ENCODE results near the gene MMP25.

GRCh38 chr16:3058139-3059030 is 12.0 kb downstream of the MMP25 start:
- TF ChIP-seq CTCF (IDR thresholded peaks at IDR 0.05; ENCODE audit: low read depth, low read length, poor library complexity, severe bottlenecking), result no peak
- no peak for TF ChIP-seq EZH2phosphoT487 (IDR thresholded peaks at IDR 0.05; ENCODE audit: borderline replicate concordance, low read length)

All from DOHH2 (cell line).